HEK293 (cell line): ENCODE results near the gene RFESD.

ENCODE experiments used
- CTCF ChIA-PET: fragments of 350-600 bp; formaldehyde crosslinking; extraction: SDS; loops from one replicate; lab custom pipeline; 2021; ENCODE audit warnings: antibody characterized with exemption; lab: Yijun Ruan, JAX
- POLR2A ChIA-PET: fragments of 300-600 bp; formaldehyde crosslinking; extraction: SDS; loops from one replicate; lab custom pipeline; 2020; ENCODE audit warnings: antibody characterized with exemption, inconsistent platforms; lab: Yijun Ruan, JAX
- H3K27ac ChIP-seq: fragments of 200-500 bp; sonication (Bioruptor generic); 2 replicates; pipeline ENCODE4 v1.5.1; 2014; ENCODE audit warnings: low read depth, low read length, control low read depth, inconsistent platforms; ENCODE audit errors: extremely low read depth
- H3K36me3 ChIP-seq, 2 experiments: fragments of 200-500 bp in 1 of 2; sonication (Bioruptor generic) in 1 of 2; 1 replicate in 1 of 2; 2 replicates in 1 of 2; pipeline ENCODE4 v1.5.1; 2014 to 2017; ENCODE audit warnings: inconsistent platforms in 2 of 2, low read length in 2 of 2; ENCODE audit not compliant: control insufficient read depth in 2 of 2, insufficient read depth in 1 of 2
- H3K4me1 ChIP-seq: fragments of 200-500 bp; sonication (Bioruptor generic); 2 replicates; pipeline ENCODE4 v1.5.1; 2014; ENCODE audit warnings: mild to moderate bottlenecking, low read length, inconsistent platforms; ENCODE audit not compliant: control insufficient read depth, insufficient read depth
- H3K4me3 ChIP-seq: 2 replicates; pipeline ENCODE4 v1.5.1; 2011; ENCODE audit warnings: low read depth, mild to moderate bottlenecking, control low read depth, low read length, moderate library complexity
- H3K9me3 ChIP-seq: fragments of 200-500 bp; sonication (Bioruptor generic); 2 replicates; pipeline ENCODE4 v1.5.1; 2014; ENCODE audit warnings: low read depth, low read length, inconsistent platforms; ENCODE audit not compliant: control insufficient read depth, insufficient read depth
- AEBP2 ChIP-seq: fragments of 450-650 bp; formaldehyde crosslinking; IDR thresholded peaks from 2 replicates; pipeline ENCODE4 v1.5.1; 2016; ENCODE audit warnings: missing biosample characterization, missing genetic modification characterization, borderline replicate concordance
- GFI1B ChIP-seq: fragments of 450-650 bp; formaldehyde crosslinking; IDR thresholded peaks from 2 replicates; pipeline ENCODE4 v1.5.1; 2016; ENCODE audit warnings: missing biosample characterization, missing genetic modification characterization
- GLI4 ChIP-seq: fragments of 450-650 bp; formaldehyde crosslinking; IDR thresholded peaks from 2 replicates; pipeline ENCODE4 v1.5.1; 2016; ENCODE audit warnings: missing biosample characterization, missing genetic modification characterization
- HOXD13 ChIP-seq: sonication (generic); formaldehyde crosslinking; IDR thresholded peaks from 2 replicates; pipeline ENCODE4 v1.8.0; 2022; ENCODE audit warnings: missing genetic modification reagents, borderline replicate concordance
- KLF16 ChIP-seq: fragments of 450-650 bp; formaldehyde crosslinking; IDR thresholded peaks from 2 replicates; pipeline ENCODE4 v1.5.1; 2017; ENCODE audit warnings: missing biosample characterization, missing genetic modification characterization
- OVOL3 ChIP-seq: fragments of 450-650 bp; formaldehyde crosslinking; IDR thresholded peaks from 2 replicates; pipeline ENCODE4 v1.5.1; 2016; ENCODE audit warnings: missing biosample characterization, missing genetic modification characterization
- PRDM6 ChIP-seq: fragments of 450-650 bp; formaldehyde crosslinking; IDR thresholded peaks from 2 replicates; pipeline ENCODE4 v1.5.1; 2017; ENCODE audit warnings: missing biosample characterization, missing genetic modification characterization
- REST ChIP-seq: fragments of 450-650 bp; formaldehyde crosslinking; IDR thresholded peaks from 2 replicates; pipeline ENCODE4 v1.5.1; 2016; ENCODE audit warnings: missing biosample characterization, missing genetic modification characterization
- SCRT2 ChIP-seq: fragments of 450-650 bp; formaldehyde crosslinking; IDR thresholded peaks from 2 replicates; pipeline ENCODE4 v1.5.1; 2016; ENCODE audit warnings: missing biosample characterization, missing genetic modification characterization
- SETDB1 ChIP-seq: IDR thresholded peaks from one replicate; pipeline ENCODE4 v1.6.1; 2017; ENCODE audit warnings: mild to moderate bottlenecking, low read length, moderate library complexity, mixed read lengths; ENCODE audit not compliant: insufficient read length
- TRIM28 ChIP-seq: IDR thresholded peaks from 2 replicates; pipeline ENCODE4 v1.6.1; 2011; ENCODE audit warnings: low read length, control low read depth, borderline replicate concordance
- ZBTB20 ChIP-seq: fragments of 450-650 bp; formaldehyde crosslinking; IDR thresholded peaks from 2 replicates; pipeline ENCODE4 v1.5.1; 2016; ENCODE audit warnings: missing biosample characterization, missing genetic modification characterization
- ZNF112 ChIP-seq: fragments of 450-650 bp; formaldehyde crosslinking; IDR thresholded peaks from 2 replicates; pipeline ENCODE4 v1.5.0; 2017; ENCODE audit warnings: missing biosample characterization, missing genetic modification characterization
- ZNF184 ChIP-seq: fragments of 450-650 bp; IDR thresholded peaks from 2 replicates; pipeline ENCODE4 v1.5.1; 2018; ENCODE audit warnings: missing biosample characterization, mild to moderate bottlenecking, missing genetic modification characterization
- ZNF423 ChIP-seq: fragments of 450-650 bp; formaldehyde crosslinking; IDR thresholded peaks from 2 replicates; pipeline ENCODE4 v1.5.1; 2016; ENCODE audit warnings: missing biosample characterization, missing genetic modification characterization
- ZNF488 ChIP-seq: fragments of 450-650 bp; formaldehyde crosslinking; IDR thresholded peaks from 2 replicates; pipeline ENCODE4 v1.5.1; 2016; ENCODE audit warnings: missing biosample characterization, missing genetic modification characterization
- ZNF558 ChIP-seq: fragments of 450-650 bp; formaldehyde crosslinking; IDR thresholded peaks from 2 replicates; pipeline ENCODE4 v1.5.1; 2016; ENCODE audit warnings: missing biosample characterization, missing genetic modification characterization
- ZNF621 ChIP-seq: fragments of 450-650 bp; formaldehyde crosslinking; IDR thresholded peaks from 2 replicates; pipeline ENCODE4 v1.5.1; 2017; ENCODE audit warnings: missing biosample characterization, missing genetic modification characterization
- ZNF623 ChIP-seq: fragments of 450-650 bp; formaldehyde crosslinking; IDR thresholded peaks from 2 replicates; pipeline ENCODE4 v1.5.1; 2016; ENCODE audit warnings: missing biosample characterization, missing genetic modification characterization
- ZNF629 ChIP-seq: fragments of 450-650 bp; formaldehyde crosslinking; IDR thresholded peaks from 2 replicates; pipeline ENCODE4 v1.5.1; 2017; ENCODE audit warnings: missing biosample characterization, missing genetic modification characterization
- ZNF660 ChIP-seq: fragments of 450-650 bp; IDR thresholded peaks from 2 replicates; pipeline ENCODE4 v1.5.1; 2018; ENCODE audit warnings: missing biosample characterization, mild to moderate bottlenecking, missing genetic modification characterization
- ZNF701 ChIP-seq: fragments of 450-650 bp; formaldehyde crosslinking; IDR thresholded peaks from 2 replicates; pipeline ENCODE4 v1.5.1; 2016; ENCODE audit warnings: missing biosample characterization, missing genetic modification characterization
- ZNF777 ChIP-seq: fragments of 450-650 bp; formaldehyde crosslinking; IDR thresholded peaks from 2 replicates; pipeline ENCODE4 v1.5.1; 2017; ENCODE audit warnings: missing biosample characterization, missing genetic modification characterization, borderline replicate concordance
- ZNF791 ChIP-seq: fragments of 450-650 bp; formaldehyde crosslinking; IDR thresholded peaks from 2 replicates; pipeline ENCODE4 v1.5.1; 2016; ENCODE audit warnings: missing biosample characterization, missing genetic modification characterization
- ZSCAN16 ChIP-seq: fragments of 450-650 bp; formaldehyde crosslinking; IDR thresholded peaks from 2 replicates; pipeline ENCODE4 v1.5.1; 2016; ENCODE audit warnings: missing biosample characterization, missing genetic modification characterization
- TF ChIP-seq, protein P1 (sequence below): fragments of 450-650 bp; formaldehyde crosslinking; IDR thresholded peaks from 2 replicates; pipeline ENCODE4 v1.5.1; 2017; ENCODE audit warnings: missing biosample characterization, missing genetic modification characterization
- TF ChIP-seq, protein P2 (sequence below): fragments of 450-650 bp; formaldehyde crosslinking; IDR thresholded peaks from 2 replicates; pipeline ENCODE4 v1.5.1; 2016; ENCODE audit warnings: missing biosample characterization, missing genetic modification characterization

The RFESD gene

DNA sequence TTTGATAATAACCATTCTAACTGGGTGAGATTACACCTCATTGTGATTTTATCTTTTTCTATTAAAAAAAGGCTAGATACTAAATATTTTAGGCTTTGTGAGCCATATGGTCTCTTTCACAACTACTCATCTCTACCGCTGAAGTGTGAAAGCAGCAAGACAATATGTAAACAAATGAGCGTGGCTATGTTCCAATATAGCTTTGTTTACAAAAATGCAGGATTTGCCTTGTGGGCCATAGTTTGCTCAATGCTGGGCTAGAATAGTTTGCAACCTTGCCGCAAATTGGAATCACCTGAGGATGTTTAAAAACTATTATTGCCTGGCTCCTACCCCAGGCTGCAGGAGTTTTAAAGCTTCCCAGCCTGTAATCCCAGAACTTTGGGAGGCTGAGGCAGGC lies 36.9 kb upstream of the RFESD start:
- Histone ChIP-seq H3K27ac (no peak overlapping the region), H3K9me3 (no peaks in the 10 kb centered on the region), H3K4me3 (no peak overlapping the region), H3K36me3 (no peaks in the 10 kb centered on the region), H3K4me1 (no peaks in the 10 kb centered on the region)
- POLR2A ChIA-PET = no interaction called here
- TF ChIP-seq, protein P1, sequence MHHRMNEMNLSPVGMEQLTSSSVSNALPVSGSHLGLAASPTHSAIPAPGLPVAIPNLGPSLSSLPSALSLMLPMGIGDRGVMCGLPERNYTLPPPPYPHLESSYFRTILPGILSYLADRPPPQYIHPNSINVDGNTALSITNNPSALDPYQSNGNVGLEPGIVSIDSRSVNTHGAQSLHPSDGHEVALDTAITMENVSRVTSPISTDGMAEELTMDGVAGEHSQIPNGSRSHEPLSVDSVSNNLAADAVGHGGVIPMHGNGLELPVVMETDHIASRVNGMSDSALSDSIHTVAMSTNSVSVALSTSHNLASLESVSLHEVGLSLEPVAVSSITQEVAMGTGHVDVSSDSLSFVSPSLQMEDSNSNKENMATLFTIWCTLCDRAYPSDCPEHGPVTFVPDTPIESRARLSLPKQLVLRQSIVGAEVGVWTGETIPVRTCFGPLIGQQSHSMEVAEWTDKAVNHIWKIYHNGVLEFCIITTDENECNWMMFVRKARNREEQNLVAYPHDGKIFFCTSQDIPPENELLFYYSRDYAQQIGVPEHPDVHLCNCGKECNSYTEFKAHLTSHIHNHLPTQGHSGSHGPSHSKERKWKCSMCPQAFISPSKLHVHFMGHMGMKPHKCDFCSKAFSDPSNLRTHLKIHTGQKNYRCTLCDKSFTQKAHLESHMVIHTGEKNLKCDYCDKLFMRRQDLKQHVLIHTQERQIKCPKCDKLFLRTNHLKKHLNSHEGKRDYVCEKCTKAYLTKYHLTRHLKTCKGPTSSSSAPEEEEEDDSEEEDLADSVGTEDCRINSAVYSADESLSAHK = no peak
- TF ChIP-seq OVOL3 (tag by site-specific recombination) (no peak), ZSCAN16 (no peak), ZNF660 (tag by site-specific recombination) (no peak), ZNF791 (no peak), GLI4 (tag by site-specific recombination) (no peak), ZNF777 (no peak), SETDB1 (no peak), REST (tag by site-specific recombination) (no peak), ZNF488 (tag by site-specific recombination) (no peak), GFI1B (no peak), ZNF423 (tag by site-specific recombination) (no peak), SCRT2 (tag by site-specific recombination) (no peak)
- TF ChIP-seq, protein P2, sequence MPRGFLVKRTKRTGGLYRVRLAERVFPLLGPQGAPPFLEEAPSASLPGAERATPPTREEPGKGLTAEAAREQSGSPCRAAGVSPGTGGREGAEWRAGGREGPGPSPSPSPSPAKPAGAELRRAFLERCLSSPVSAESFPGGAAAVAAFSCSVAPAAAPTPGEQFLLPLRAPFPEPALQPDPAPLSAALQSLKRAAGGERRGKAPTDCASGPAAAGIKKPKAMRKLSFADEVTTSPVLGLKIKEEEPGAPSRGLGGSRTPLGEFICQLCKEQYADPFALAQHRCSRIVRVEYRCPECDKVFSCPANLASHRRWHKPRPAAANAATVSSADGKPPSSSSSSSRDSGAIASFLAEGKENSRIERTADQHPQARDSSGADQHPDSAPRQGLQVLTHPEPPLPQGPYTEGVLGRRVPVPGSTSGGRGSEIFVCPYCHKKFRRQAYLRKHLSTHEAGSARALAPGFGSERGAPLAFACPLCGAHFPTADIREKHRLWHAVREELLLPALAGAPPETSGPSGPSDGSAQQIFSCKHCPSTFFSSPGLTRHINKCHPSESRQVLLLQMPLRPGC = no peak
- CTCF ChIA-PET = interaction anchor here (0.7 kb wide), 1 partner anchor 34 kb away, joined by 3 read pairs; no protein-coding TSS in a partner anchor

DNA sequence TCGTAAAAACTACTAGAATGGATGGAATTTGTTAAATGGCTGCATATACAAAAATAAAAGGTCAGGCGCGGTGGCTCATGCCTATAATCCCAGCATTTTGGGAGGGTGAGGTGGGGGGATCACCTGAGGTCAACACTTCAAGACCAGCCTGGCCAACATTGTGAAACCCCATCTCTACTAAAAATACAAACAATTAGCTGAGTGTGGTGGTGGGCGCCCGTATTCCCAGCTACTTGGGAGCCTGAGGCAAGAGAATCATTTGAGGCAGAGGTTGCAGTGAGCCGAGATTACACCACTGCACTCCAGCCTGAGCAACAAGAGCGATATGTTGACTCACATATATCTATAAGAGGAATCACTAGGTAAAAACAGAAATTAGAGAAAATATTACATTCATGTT lies 36.0 kb upstream of the RFESD start:
- CTCF ChIA-PET = interaction anchor here (0.7 kb wide), 1 partner anchor 35 kb away, joined by 3 read pairs; no protein-coding TSS in a partner anchor

More for the DNA sequence above, 36.0 kb upstream of the RFESD start:
- Histone ChIP-seq H3K36me3 (no peaks in the 10 kb centered on the region), H3K27ac (no peak overlapping the region), H3K4me1 (no peaks in the 10 kb centered on the region), H3K9me3 (no peaks in the 10 kb centered on the region), H3K4me3 (no peak overlapping the region)
- TF ChIP-seq ZNF112 (tag by site-specific recombination) (no peak), ZNF629 (tag by site-specific recombination) (no peak), ZNF184 (tag by site-specific recombination) (no peak), ZNF623 (tag by site-specific recombination) (no peak), ZNF621 (tag by site-specific recombination) (no peak), ZBTB20 (tag by site-specific recombination) (no peak), ZNF701 (no peak), HOXD13 (CRISPR knock-in tag) (no peak), PRDM6 (tag by site-specific recombination) (no peak), ZNF558 (no peak), TRIM28 (no peak), KLF16 (tag by site-specific recombination) (no peak), AEBP2 (tag by site-specific recombination) (no peak)
- POLR2A ChIA-PET = no interaction called here
